ENCODE results near the gene TBXAS1.
"Not testable (repeated sequence)": the region's sequence is repeated elsewhere in the genome, so short reads cannot be mapped to it uniquely, and the experiment has no call there.

TBXAS1 gene

GRCh38 chr7:139893999-139894398 is 64.9 kb downstream of the TBXAS1 start:
- no peak for DNase-seq

- DNase-seq, result no peak
Observed at GRCh38 chr7:139895141-139895829, 66.2 kb downstream of the TBXAS1 start.

- no peak for DNase-seq
Observed at GRCh38 chr7:139896288-139896687, 67.2 kb downstream of the TBXAS1 start.

GRCh38 chr7:139896831-139897230 is 67.8 kb downstream of the TBXAS1 start:
- no peak for DNase-seq

- no peak for DNase-seq
Observed at GRCh38 chr7:139897422-139898090, 68.5 kb downstream of the TBXAS1 start.

GRCh38 chr7:139898483-139898882 is 69.4 kb downstream of the TBXAS1 start:
- DNase-seq, result peak; percentile 70

GRCh38 chr7:139899328-139899955 is 70.4 kb downstream of the TBXAS1 start:
- no peak for DNase-seq

GRCh38 chr7:139900326-139900725 is 71.3 kb downstream of the TBXAS1 start:
- no peak for DNase-seq

- peak; percentile 93 for DNase-seq
Observed at GRCh38 chr7:139901056-139901795, 72.2 kb downstream of the TBXAS1 start.

GRCh38 chr7:139901901-139902300 is 72.8 kb downstream of the TBXAS1 start:
- peak; percentile 56 for DNase-seq

GRCh38 chr7:139902436-139903102 is 73.5 kb downstream of the TBXAS1 start:
- no peak for DNase-seq

- not testable (repeated sequence) for DNase-seq
Observed at GRCh38 chr7:139903103-139903477, 74.0 kb downstream of the TBXAS1 start.

GRCh38 chr7:139906879-139907278 is 77.8 kb downstream of the TBXAS1 start:
- DNase-seq, result no peak

GRCh38 chr7:139908792-139909191 is 79.7 kb downstream of the TBXAS1 start:
- no peak for DNase-seq

GRCh38 chr7:139909379-139910050 is 80.5 kb downstream of the TBXAS1 start:
- DNase-seq, result no peak

GRCh38 chr7:139913021-139913844 is 84.2 kb downstream of the TBXAS1 start:
- no peak for DNase-seq

GRCh38 chr7:139913845-139914135 is 84.7 kb downstream of the TBXAS1 start:
- no peak for DNase-seq

GRCh38 chr7:139914306-139915267 is 85.5 kb downstream of the TBXAS1 start:
- no peak for DNase-seq

GRCh38 chr7:139915268-139915863 is 86.3 kb downstream of the TBXAS1 start:
- no peak for DNase-seq
